Lower leg skin (tissue), 3 donors: ENCODE data around the gene APBA1.

Experiments
- CTCF ChIP-seq, 3 donors: fragments of 450-650 bp; IDR thresholded peaks; one replicate each; pipeline ENCODE4 v1.5.1; 2016; ENCODE audit warnings: antibody characterized with exemption in 3 of 3, mild to moderate bottlenecking in 3 of 3, moderate library complexity in 2 of 3
- POLR2A ChIP-seq, 2 donors: fragments of 450-650 bp; IDR thresholded peaks; one replicate each; pipeline ENCODE4 v1.6.1; 2016 to 2017; ENCODE audit warnings: antibody characterized with exemption in 2 of 2, mild to moderate bottlenecking in 1 of 2, moderate library complexity in 1 of 2

DNA sequence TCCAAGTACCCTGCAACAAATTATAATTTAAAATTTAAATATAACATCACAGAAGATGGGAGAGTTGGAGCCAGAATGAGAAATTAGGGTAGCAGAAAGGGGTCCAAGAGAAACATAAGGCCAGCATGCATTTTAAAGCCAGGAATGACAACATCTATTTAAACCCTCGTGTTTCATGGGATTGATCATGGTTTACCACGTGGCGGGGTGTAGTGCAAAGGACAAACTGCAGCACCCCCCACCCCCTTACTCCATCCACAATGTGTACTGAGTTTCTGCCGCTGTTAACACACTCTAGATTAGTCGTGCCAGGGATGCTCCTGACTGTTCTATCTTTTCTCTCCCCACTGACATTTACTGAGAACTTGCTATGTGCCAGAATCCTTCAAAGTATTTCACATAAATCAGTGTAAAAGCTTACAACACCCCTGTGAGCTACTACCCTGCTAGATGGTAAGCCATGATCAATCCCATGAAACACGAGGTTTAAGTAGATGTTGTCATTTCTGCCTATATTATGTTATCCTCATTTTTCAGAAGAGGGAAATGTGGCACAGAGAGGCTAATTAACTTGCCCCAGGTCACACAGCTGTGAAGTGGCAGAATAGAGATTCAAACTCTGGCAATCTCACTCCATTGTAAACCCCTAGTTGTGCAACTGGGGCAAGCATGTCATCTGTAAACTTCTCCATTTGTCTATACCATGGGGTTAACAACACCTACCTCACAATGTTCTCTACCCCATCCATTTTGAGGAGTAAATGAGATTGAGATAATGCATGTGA lies 210.9 kb downstream of the APBA1 start:
- TF ChIP-seq CTCF (IDR thresholded peaks at IDR 0.05): no peak
- no peak for TF ChIP-seq POLR2A (IDR thresholded peaks at IDR 0.05)
